Gastrocnemius medialis (tissue), 4 donors: Measurements from ENCODE around the gene VNN1. TPM values are rescaled to one million over a fixed set of nuclear protein-coding genes. Genes with fewer than 3 reads are reported as not detected.
"Not testable (repeated sequence)": the region's sequence is repeated elsewhere in the genome, so short reads cannot be mapped to it uniquely, and the experiment has no call there.

Experiments used
- ATAC-seq, 2 donors: fragments of 150-250 bp; one replicate each; pipeline ENCODE4 v1.9.1; 2016
- DNase-seq, 2 donors: peaks; one replicate each; pipeline ENCODE4 v3.0.0-alpha.2; 2019
- H3K27ac ChIP-seq, 4 donors: fragments of 200-600 bp; sonication (generic); 1 replicate in 1 of 4; 2 replicates in 3 of 4; pipeline ENCODE4 v1.5.1; 2016 to 2018; ENCODE audit warnings: mild to moderate bottlenecking in 2 of 4, moderate library complexity in 1 of 4
- H3K27me3 ChIP-seq, 3 donors: fragments of 200-600 bp; sonication (generic) in 2 of 3; 1 replicate in 1 of 3; 2 replicates in 2 of 3; pipeline versions ENCODE4 v1.5.1 to v1.6.0; 2016 to 2019; ENCODE audit warnings: mild to moderate bottlenecking in 1 of 3, moderate library complexity in 1 of 3
- H3K36me3 ChIP-seq, 2 donors: fragments of 200-600 bp; sonication (generic) in 1 of 2; one replicate each; pipeline ENCODE4 v1.5.1; 2017 to 2018
- H3K4me1 ChIP-seq, 2 donors: fragments of 200-600 bp; sonication (generic) in 1 of 2; one replicate each; pipeline ENCODE4 v1.5.1; 2016 to 2017; ENCODE audit warnings: mild to moderate bottlenecking in 2 of 2
- H3K4me3 ChIP-seq, 4 donors: fragments of 200-600 bp; sonication (generic) in 3 of 4; 1 replicate in 1 of 4; 2 replicates in 3 of 4; pipeline ENCODE4 v1.5.1; 2016 to 2019; ENCODE audit warnings: mild to moderate bottlenecking in 2 of 4
- H3K9me3 ChIP-seq, 3 donors: fragments of 200-600 bp; sonication (generic) in 2 of 3; 1 replicate in 1 of 3; 2 replicates in 2 of 3; pipeline ENCODE4 v1.5.1; 2016 to 2019
- CTCF ChIP-seq, 5 experiments: fragments of 450-650 bp in 3 of 5; fragments of 200-600 bp in 2 of 5; sonication (generic) in 2 of 5; IDR thresholded peaks in 4 of 5; conservative IDR thresholded peaks in 1 of 5; 1 replicate in 4 of 5; 2 replicates in 1 of 5; pipeline ENCODE4 v1.5.1; 2016 to 2019; ENCODE audit warnings: antibody characterized with exemption in 5 of 5, mild to moderate bottlenecking in 3 of 5, moderate library complexity in 3 of 5
- POLR2A ChIP-seq, 2 donors: fragments of 450-650 bp; IDR thresholded peaks; one replicate each; pipeline ENCODE4 v1.6.1; 2017; ENCODE audit warnings: antibody characterized with exemption in 2 of 2, mild to moderate bottlenecking in 2 of 2, moderate library complexity in 2 of 2
- in situ Hi-C, 4 donors: fragments of 200-750 bp; cut with MboI; loops; one replicate each; pipeline versions ENCODE4 v1.15.0 to v1.8.0; 2017; ENCODE audit warnings: low sequenced_read_pairs in 4 of 4
- intact Hi-C: fragments of 100-400 bp; cut with DNase I; formaldehyde crosslinking; loops from one replicate; pipeline ENCODE4 v1.15.1; 2023; ENCODE audit warnings: low total_unique reads
- total RNA-seq, 4 donors: library from RNA; depleted of rRNA; stranded (reverse); fragments of >200 nt; gene quantifications; one replicate each; pipeline versions ENCODE4 v1.1.0 to v1.2.3, GENCODE V29; 2016

Gene VNN1
- total RNA-seq, 4 donors from 2014 or later, result 0.39 to 1.9 (median 0.85) TPM

- in situ Hi-C loops, result no loop called here
- no peak for ATAC-seq
- H3K36me3 ChIP-seq, result no peaks in the 10 kb centered on the region
- no peaks in the 10 kb centered on the region for H3K9me3 ChIP-seq
- H3K4me3 ChIP-seq, result no peak overlapping the region
- intact Hi-C loops, result no loop called here
- TF ChIP-seq POLR2A (IDR thresholded peaks at IDR 0.05) (no peak), CTCF (IDR thresholded peaks at IDR 0.05 in 4 of 5, conservative IDR thresholded peaks at IDR 0.05 in 1 of 5) (no peak)
- DNase-seq, result no peak
- H3K27ac ChIP-seq, result no peak overlapping the region
- H3K4me1 ChIP-seq, result no peaks in the 10 kb centered on the region
- H3K27me3 ChIP-seq, result no peaks in the 10 kb centered on the region
These were observed 27.3 kb downstream of the VNN1 start for GRCh38 chr6:132686531-132686930.

- TF ChIP-seq POLR2A (IDR thresholded peaks at IDR 0.05) (no peak), CTCF (IDR thresholded peaks at IDR 0.05 in 4 of 5, conservative IDR thresholded peaks at IDR 0.05 in 1 of 5) (no peak)
- DNase-seq (no peak), ATAC-seq (no peak)
- in situ Hi-C loops (no loop called here), intact Hi-C loops (no loop called here)
- H3K4me1 ChIP-seq, result no peaks in the 10 kb centered on the region
- no peaks in the 10 kb centered on the region for H3K27me3 ChIP-seq
- H3K4me3 ChIP-seq, result no peak overlapping the region
- H3K9me3 ChIP-seq, result no peaks in the 10 kb centered on the region
- no peaks in the 10 kb centered on the region for H3K36me3 ChIP-seq
- H3K27ac ChIP-seq, result no peak overlapping the region
These were observed 28.8 kb downstream of the VNN1 start for GRCh38 chr6:132685009-132685408.

GRCh38 chr6:132684272-132684671 lies 29.6 kb downstream of the VNN1 start:
- intact Hi-C loops, result no loop called here
- Histone ChIP-seq H3K4me1 (no peaks in the 10 kb centered on the region), H3K9me3 (no peaks in the 10 kb centered on the region), H3K4me3 (no peak overlapping the region), H3K36me3 (no peaks in the 10 kb centered on the region), H3K27ac (no peak overlapping the region), H3K27me3 (no peaks in the 10 kb centered on the region)
- DNase-seq (no peak), ATAC-seq (no peak)
- no peak for TF ChIP-seq POLR2A (IDR thresholded peaks at IDR 0.05)
- no peak for TF ChIP-seq CTCF (IDR thresholded peaks at IDR 0.05 in 4 of 5, conservative IDR thresholded peaks at IDR 0.05 in 1 of 5)
- in situ Hi-C loops, result no loop called here

- TF ChIP-seq CTCF (IDR thresholded peaks at IDR 0.05 in 4 of 5, conservative IDR thresholded peaks at IDR 0.05 in 1 of 5), result no peak
- no peak for TF ChIP-seq POLR2A (IDR thresholded peaks at IDR 0.05)
- intact Hi-C loops, result no loop called here
- no peak overlapping the region for H3K27ac ChIP-seq
- DNase-seq, result no peak
- in situ Hi-C loops, result no loop called here
- no peak for ATAC-seq
- H3K27me3 ChIP-seq, result no peaks in the 10 kb centered on the region
- H3K36me3 ChIP-seq, result no peaks in the 10 kb centered on the region
- H3K4me1 ChIP-seq, result no peaks in the 10 kb centered on the region
- no peak overlapping the region for H3K4me3 ChIP-seq
- H3K9me3 ChIP-seq, result no peaks in the 10 kb centered on the region
These were observed 30.3 kb downstream of the VNN1 start for GRCh38 chr6:132683543-132683942.

- in situ Hi-C loops, H3K27ac ChIP-seq, H3K4me1 ChIP-seq, H3K27me3 ChIP-seq, ATAC-seq, H3K9me3 ChIP-seq, H3K36me3 ChIP-seq, H3K4me3 ChIP-seq, intact Hi-C loops, DNase-seq: not testable (repeated sequence)
These were observed 34.8 kb downstream of the VNN1 start for GRCh38 chr6:132679094-132679493.
